ENCODE data around the gene COL8A1.
"Not testable (repeated sequence)": the region's sequence is repeated elsewhere in the genome, so short reads cannot be mapped to it uniquely, and the experiment has no call there.

The COL8A1 gene

DNA sequence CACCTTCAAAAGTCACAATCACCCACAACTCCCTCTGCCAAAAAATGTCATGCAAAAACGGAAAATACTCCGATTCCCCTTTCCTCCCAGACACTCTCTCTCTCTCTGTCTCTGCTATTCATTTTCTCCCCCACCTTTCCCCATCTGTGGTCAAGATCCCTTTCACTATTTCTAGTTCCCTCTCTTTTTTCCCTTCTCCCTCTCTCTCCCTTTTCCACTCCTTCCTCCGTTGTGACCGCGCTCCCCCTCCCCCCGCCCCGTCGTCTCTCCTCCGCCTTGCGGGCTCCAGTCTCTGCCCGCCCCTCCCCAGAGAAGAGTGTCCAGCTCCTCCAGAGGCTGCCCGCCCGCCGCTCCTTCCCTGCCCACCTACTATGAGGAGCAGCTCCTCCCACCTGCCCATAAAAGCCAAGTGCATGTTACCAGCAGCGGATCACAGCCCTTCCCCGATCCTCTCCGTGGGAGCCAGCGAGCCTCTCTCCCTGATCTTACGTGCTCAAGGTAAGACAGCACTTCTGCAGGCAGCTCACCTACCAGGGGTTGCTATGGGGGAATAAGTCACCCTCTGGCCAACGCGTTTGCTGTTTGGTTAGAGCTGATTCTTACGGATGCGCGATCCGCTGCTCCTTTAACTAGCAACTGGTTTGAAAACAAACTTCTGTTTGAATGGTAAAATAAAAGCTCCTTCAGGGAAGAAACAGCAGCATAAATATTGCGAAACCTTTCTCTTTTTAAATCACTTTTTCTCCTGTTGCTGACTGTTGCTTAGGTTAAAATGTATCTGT lies at the start of gene COL8A1:
COL8A1 (plus strand) TSS at position 428 of the 782 bp plus-strand sequence. CDS start 152,089 bp downstream, outside the sequence.
- FAIRE-seq (peak; percentile 61), DNase-seq (ENCODE audit: low spot score) (peak; percentile 85)

GRCh38 chr3:99589168-99589567 lies 49.2 kb upstream of the COL8A1 start:
- FAIRE-seq = not testable (repeated sequence)

GRCh38 chr3:99599894-99600293 lies 38.5 kb upstream of the COL8A1 start:
- DNase-seq (ENCODE audit: low spot score) (no peak), FAIRE-seq (no peak)

More at GRCh38 chr3:99589168-99589567, 49.2 kb upstream of the COL8A1 start:
- DNase-seq (ENCODE audit: low spot score) = not testable (repeated sequence)

DNA sequence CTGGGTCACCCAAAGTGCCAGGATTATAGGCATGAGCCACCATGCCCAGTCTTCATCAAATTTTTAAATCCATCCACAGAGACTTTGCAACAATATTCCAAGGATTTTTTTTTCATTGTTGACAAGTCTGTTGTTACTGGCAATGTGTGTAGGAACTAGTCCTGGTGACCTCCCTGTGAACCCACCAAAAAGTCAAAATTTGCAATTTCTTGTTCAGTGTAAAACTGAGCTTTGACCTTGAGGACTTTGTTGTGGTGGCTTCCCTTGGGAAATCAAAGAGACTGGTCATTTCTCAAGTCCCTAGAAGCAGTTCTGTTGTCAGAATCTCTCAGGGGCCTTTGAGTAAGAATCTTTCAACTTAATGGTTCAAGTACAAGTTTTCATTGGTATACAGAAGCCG lies 36.9 kb upstream of the COL8A1 start:
- FAIRE-seq = no peak
- DNase-seq (ENCODE audit: low spot score) = no peak

DNA sequence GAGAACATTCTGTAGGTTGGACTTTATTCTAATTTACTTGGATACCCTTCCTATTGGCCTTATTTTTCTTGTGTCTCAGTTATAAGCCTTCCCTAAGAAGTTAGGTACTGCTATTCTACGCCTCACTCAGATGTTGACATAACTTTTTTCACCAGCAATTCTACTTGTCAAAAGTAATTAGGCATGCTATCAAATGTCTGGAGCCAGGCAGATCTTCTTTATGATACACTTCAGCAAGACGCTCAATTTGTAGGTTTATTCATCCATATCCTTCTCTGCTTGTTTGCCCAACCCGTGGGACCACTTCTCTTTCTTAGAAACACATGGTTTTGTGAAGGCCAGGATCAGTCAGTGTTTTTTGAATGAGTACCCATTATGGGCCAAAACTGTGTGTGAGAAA lies 36.2 kb upstream of the COL8A1 start:
- FAIRE-seq = no peak
- DNase-seq (ENCODE audit: low spot score) = no peak

GRCh38 chr3:99607151-99607550 lies 31.2 kb upstream of the COL8A1 start:
- DNase-seq (ENCODE audit: low spot score) (no peak), FAIRE-seq (no peak)

GRCh38 chr3:99614768-99615167 lies 23.6 kb upstream of the COL8A1 start:
- DNase-seq (ENCODE audit: low spot score) = no peak
- peak; percentile 40 for FAIRE-seq

DNA sequence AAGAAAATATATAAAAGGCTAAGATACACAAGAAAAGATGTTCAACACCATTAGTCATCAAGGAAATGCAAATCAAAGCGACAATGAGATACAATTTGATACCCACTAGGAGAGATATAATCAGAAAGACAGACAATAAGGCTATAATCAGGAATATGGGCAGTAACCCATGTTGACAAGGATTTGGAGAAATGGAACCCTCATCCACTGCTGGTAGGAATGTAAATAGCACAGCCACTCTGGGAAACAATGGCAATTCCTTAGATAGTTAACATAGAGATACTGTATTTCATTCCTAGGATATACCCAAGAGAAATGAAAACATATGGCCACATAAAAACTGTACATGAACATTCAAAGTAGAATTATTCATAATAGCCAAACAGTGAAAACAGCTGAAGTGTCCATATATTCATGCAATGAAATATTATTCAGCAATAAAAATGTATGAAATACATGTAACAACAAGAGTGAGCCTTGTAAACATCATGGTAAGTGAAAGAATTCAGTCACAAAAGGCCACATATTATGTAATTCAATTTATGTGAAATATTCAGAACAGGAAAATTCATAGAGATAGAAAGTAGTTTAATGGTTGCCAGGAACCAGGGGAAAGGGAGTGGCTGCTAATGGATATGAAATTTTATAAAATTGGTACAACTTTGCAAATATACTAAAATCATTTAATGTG lies 18.2 kb upstream of the COL8A1 start:
- DNase-seq (ENCODE audit: low spot score) = no peak

DNA sequence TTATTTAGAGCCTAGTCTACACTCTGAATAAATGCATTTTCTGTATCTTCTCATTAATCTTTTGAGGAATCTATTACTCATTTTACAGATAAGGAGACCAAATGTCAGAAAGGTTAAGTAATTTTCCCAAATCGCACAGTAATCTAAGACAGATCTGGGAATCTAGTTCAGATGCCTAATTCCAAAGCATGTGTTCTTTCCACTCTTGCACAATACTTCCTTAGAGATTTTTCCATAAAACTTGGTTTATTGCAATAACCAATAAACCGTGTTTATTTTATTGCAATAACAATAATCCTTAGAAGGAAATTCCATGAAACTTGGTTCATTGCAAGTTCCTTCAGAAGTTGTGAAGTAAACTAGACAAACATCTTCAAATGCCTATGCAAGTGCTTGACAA lies 17.4 kb upstream of the COL8A1 start:
- no peak for DNase-seq (ENCODE audit: low spot score)
- no peak for FAIRE-seq

More for the DNA sequence above, 18.2 kb upstream of the COL8A1 start:
- no peak for FAIRE-seq

- FAIRE-seq (no peak), DNase-seq (ENCODE audit: low spot score) (no peak)
Observed at GRCh38 chr3:99624496-99625236, 13.7 kb upstream of the COL8A1 start.

GRCh38 chr3:99625237-99625622 lies 13.2 kb upstream of the COL8A1 start:
- no peak for FAIRE-seq

GRCh38 chr3:99625643-99626416 lies 12.6 kb upstream of the COL8A1 start:
- no peak for FAIRE-seq
- no peak for DNase-seq (ENCODE audit: low spot score)

More at GRCh38 chr3:99625237-99625622, 13.2 kb upstream of the COL8A1 start:
- DNase-seq (ENCODE audit: low spot score) = no peak

DNA sequence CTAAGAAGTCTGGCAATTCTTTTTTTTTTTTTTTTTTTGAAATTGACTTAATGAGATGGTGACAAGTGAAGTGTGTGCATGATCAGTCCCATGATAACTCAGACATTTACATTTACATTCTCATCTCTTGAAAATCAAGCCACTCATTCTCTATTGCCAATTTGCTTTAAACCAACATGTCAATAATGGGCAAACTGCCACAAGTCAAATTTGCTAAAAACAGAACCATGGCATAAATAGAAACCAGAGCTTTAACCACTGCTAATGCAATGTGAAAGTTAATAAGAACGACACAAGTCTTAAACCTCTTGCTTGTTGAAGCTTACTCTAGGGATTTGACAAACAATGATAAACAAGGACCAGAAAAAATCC lies 12.0 kb upstream of the COL8A1 start:
- FAIRE-seq = no peak
- DNase-seq (ENCODE audit: low spot score) = no peak

DNA sequence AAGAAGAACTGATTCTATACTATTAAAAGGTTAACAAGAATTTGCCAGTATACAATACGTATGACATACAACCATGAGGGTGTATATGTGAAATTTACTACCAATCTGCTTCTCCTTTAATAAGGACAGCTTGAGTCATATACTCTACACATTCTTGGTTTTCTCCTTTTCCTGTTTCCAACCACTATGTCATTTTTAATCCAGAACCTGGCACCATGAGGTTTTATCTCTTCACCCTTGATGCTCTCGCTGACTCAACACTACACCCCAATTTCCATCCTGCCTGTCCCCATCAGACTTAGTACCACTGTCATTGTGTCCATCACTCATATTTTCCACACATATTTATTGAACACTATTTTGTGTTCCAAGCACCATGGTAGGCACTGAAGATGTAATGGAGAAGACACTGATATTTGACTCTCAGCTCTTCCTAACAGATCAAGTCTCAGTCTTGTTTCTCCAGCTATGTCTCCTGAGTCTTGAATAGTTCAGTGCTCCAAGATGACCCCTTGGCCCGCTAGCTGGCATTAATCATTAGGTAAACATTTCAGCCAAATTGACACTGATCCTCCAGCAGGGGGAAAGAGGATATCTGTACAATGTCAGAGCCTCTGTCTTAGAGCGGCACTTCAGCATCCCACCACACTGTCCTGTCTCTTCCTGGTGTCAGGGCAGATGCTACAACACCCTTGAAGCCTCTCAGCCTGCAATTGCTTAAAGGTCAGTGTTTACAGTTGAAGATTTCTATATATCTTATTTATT lies 11.2 kb upstream of the COL8A1 start:
- FAIRE-seq = no peak
- peak; percentile 28 for DNase-seq (ENCODE audit: low spot score)

DNA sequence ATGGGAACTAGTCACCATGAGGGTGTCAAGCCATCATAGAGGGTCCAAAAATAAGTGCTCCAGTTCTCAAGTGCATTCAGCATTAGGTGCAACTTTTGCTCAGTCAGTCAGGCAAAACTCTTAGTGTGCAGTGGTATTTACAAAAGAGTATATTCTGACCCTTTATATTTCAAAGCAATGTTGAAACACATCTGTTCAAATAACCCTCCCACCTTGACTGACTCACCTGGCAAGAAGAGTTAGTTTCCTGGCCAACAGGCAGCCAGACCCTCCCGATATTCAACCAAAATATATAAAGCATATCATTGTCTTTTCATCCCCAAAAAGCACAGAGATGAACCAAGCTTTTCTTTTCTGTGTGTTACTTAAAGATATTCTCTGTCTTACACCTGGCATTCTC lies 7.6 kb upstream of the COL8A1 start:
- no peak for DNase-seq (ENCODE audit: low spot score)
- FAIRE-seq = no peak

DNA sequence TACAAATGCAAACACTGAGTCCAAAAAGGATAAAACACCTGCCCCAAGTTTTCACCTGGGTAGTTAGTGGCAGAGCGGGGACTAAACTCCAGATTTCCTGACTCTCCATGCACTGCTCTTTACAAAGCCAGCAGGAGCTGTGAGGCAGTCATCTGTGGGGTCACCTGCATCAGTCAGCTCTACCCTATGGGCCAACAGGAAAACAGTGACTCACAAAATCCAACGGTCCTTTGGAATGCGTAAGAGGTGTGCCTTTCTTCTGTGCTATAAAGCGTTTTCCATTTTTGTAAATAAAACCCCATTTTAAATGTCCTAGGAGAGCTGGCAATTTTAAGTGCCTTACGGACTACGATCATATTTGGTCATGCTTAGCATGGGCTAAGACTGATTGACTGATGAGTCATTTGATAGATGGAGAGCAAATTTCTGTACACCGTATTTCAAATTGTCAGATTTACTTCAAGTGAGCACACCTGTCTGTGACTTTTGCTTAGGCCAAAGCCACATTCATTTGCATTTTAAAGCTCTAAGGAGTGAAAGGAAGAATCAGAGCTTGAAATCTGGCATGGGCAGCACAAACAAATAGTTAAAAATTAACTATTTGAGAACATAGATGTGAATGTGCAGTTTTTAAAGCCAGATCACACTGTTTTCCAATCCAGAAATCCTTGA lies 4.4 kb upstream of the COL8A1 start:
- FAIRE-seq (peak; percentile 5), DNase-seq (ENCODE audit: low spot score) (peak; percentile 62)

DNA sequence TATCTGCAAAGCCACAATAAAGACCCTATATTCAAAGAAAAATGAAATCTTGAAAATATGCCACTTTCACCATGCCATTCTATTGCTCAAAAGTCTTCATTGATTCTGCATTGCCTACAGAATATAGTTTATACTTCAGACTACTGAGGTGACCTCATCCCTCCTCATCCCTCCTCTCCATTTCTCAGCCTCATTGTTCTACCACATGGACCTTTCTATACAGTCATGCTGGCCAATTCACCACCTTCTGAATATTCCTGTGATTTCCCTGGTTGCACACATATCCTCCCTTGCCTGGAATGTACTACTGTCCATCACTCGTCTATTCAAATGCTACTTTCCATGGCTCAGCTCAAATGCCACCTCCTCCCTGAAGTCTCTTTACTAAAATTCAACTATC lies 3.5 kb upstream of the COL8A1 start:
- no peak for FAIRE-seq
- peak; percentile 56 for DNase-seq (ENCODE audit: low spot score)

DNA sequence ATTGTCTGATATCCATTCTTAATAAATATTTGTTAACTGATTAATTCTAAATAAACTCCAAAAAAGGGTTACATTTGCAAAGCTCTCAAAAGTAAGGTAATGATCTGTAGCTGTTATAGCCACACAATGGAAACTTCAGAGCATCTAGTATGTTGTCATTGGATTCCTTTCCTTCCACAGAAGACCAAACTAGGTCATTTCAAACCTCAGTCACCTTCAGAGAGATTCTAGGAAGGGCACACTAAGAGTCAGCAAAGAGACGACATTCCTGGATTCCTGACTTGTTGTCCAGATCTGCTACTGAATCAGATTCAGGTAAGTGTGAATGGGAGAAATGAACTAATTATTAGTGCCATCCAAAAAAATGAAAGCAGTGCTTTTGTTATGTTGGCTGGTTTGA lies 3.0 kb upstream of the COL8A1 start:
- DNase-seq (ENCODE audit: low spot score) (peak; percentile 42), FAIRE-seq (no peak)

- FAIRE-seq (no peak), DNase-seq (ENCODE audit: low spot score) (peak; percentile 66)
Observed at GRCh38 chr3:99637016-99637367, 1.4 kb upstream of the COL8A1 start.

Measured in RCC 7860 (cell line).